Common myeloid progenitor, CD34-positive (primary cell): ENCODE data around the gene TMCC2.
A peak's percentile ranks its signal among the peaks of the same experiment; 100 is the strongest.

ENCODE experiments used
- CTCF ChIA-PET: fragments of 350-600 bp; sonication (Branson Sonifier 250); formaldehyde crosslinking; loops from one replicate; lab custom pipeline; 2021; ENCODE audit warnings: antibody characterized with exemption; lab: Charles Lee
- POLR2A ChIA-PET: fragments of 350-600 bp; sonication (Branson Sonifier 250); formaldehyde crosslinking; loops from one replicate; lab custom pipeline; 2021; ENCODE audit warnings: antibody characterized with exemption; lab: Charles Lee
- DNase-seq, 3 donors: peaks; one replicate each; pipeline versions ENCODE4 v3.0.0 to v3.0.0-alpha.2; 2013
- H3K27ac ChIP-seq, 2 experiments: 1 replicate in 1 of 2; 2 replicates in 1 of 2; pipeline ENCODE4 v1.7.0; 2013; ENCODE audit warnings: inconsistent platforms in 2 of 2, low read length in 2 of 2, mild to moderate bottlenecking in 2 of 2, low read depth in 1 of 2, moderate library complexity in 1 of 2; ENCODE audit not compliant: severe bottlenecking in 2 of 2, insufficient read depth in 1 of 2, poor library complexity in 1 of 2
- H3K27me3 ChIP-seq, 5 experiments: replicated peaks in 2 of 5; 1 replicate in 3 of 5; 2 replicates in 2 of 5; pipeline versions ENCODE4 v1.6.1 to v1.7.0; 2013; ENCODE audit warnings: low read length in 4 of 5, mild to moderate bottlenecking in 2 of 5, moderate library complexity in 2 of 5, inconsistent platforms in 1 of 5; ENCODE audit not compliant: insufficient read depth in 5 of 5, control insufficient read depth in 4 of 5
- H3K36me3 ChIP-seq, 4 experiments: 1 replicate in 2 of 4; 2 replicates in 2 of 4; pipeline versions ENCODE4 v1.6.1 to v1.7.0; 2013; ENCODE audit warnings: low read length in 3 of 4, control low read depth in 1 of 4, mild to moderate bottlenecking in 1 of 4; ENCODE audit not compliant: control insufficient read depth in 4 of 4, insufficient read depth in 4 of 4
- H3K4me1 ChIP-seq, 4 experiments: 1 replicate in 3 of 4; 2 replicates in 1 of 4; pipeline versions ENCODE4 v1.6.1 to v1.7.1; 2013; ENCODE audit warnings: low read length in 3 of 4, mild to moderate bottlenecking in 3 of 4, control low read depth in 1 of 4, inconsistent platforms in 1 of 4, moderate library complexity in 1 of 4; ENCODE audit not compliant: control insufficient read depth in 4 of 4, insufficient read depth in 4 of 4; ENCODE audit errors: control extremely low read depth in 1 of 4
- H3K4me3 ChIP-seq, 7 experiments: 1 replicate in 4 of 7; 2 replicates in 3 of 7; pipeline versions ENCODE4 v1.5.1 to v1.7.0; 2013; ENCODE audit warnings: mild to moderate bottlenecking in 7 of 7, low read length in 6 of 7, moderate library complexity in 6 of 7, inconsistent platforms in 2 of 7, low read depth in 2 of 7, control low read depth in 1 of 7; ENCODE audit not compliant: insufficient read depth in 4 of 7, control insufficient read depth in 1 of 7; ENCODE audit errors: extremely low read depth in 1 of 7
- H3K9me3 ChIP-seq, 5 experiments: 1 replicate in 4 of 5; 2 replicates in 1 of 5; pipeline versions ENCODE4 v1.6.1 to v1.7.1; 2013; ENCODE audit warnings: low read length in 4 of 5, mild to moderate bottlenecking in 2 of 5, inconsistent platforms in 1 of 5, low read depth in 1 of 5, moderate library complexity in 1 of 5; ENCODE audit not compliant: control insufficient read depth in 4 of 5, insufficient read depth in 2 of 5; ENCODE audit errors: control extremely low read depth in 1 of 5
- WGBS: methylation state at CpG from one replicate; pipeline ENCODE4 v1.1.5; 2013; ENCODE audit not compliant: insufficient coverage; 5-methylcytosine and 5-hydroxymethylcytosine counted together

The TMCC2 gene

DNA sequence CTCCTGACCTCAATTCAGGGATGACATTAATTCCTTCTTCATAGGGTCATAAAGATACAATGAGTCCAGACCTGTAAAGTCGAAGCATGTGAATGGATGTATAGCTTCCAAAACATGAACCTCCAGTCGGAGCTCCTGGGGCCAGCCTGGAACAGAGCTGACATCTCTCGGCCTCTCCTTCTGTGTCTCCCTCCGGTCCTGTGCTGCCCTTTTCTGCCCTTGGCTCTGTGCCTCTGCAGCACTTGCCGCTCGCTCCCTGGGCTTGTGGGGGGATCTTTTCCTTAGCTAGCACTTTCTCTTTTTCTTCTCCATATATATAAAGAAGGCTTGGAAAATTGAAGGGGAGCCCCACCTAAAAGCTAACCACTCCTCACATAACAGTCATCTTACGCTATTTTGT is 42.5 kb downstream of the TMCC2 start:
- H3K27ac ChIP-seq = no peak overlapping the region
- POLR2A ChIA-PET = no interaction called here
- CTCF ChIA-PET = interaction anchor here (1.0 to 38.2 kb wide), 8 partner anchors 10 to 254 kb away, joined by 3 to 1168 read pairs (median 9); partner anchors contain the start of gene NUAK2
- DNase-seq = no peak
- H3K36me3 ChIP-seq = peaks cover 0 to 15% (median 5%) of the 10 kb centered on the region in 4 experiments
- H3K4me1 ChIP-seq = peaks cover 0 to 16% (median 13%) of the 10 kb centered on the region in 4 experiments
- H3K4me3 ChIP-seq = no peak overlapping the region
- H3K9me3 ChIP-seq = no peaks in the 10 kb centered on the region
- H3K27me3 ChIP-seq = peaks cover 0 to 11% (median 0%) of the 10 kb centered on the region in 5 experiments
- WGBS = 100% methylated on average over 4 of the region's 7 CpGs

DNA sequence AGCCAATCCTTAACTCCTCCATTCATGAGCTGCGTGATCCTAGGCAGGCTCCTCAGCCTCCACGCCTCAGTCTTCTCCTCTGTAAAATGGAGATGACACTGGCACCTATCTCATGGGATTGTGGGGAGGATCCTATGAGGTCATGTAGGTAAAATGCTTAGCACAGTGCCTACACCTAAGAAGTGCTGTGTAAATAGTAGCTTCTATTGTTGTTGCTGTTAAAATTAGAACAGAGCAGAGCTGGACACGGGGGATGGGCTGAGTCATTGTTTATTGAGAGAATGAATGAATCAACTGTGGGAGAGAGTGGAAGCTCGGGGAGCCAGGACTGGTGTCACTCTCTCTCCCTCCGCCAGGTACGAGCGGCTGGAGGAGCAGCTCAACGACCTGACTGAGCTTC is 43.0 kb downstream of the TMCC2 start:
- WGBS = 88% methylated on average over 8 of the region's 8 CpGs

DNA sequence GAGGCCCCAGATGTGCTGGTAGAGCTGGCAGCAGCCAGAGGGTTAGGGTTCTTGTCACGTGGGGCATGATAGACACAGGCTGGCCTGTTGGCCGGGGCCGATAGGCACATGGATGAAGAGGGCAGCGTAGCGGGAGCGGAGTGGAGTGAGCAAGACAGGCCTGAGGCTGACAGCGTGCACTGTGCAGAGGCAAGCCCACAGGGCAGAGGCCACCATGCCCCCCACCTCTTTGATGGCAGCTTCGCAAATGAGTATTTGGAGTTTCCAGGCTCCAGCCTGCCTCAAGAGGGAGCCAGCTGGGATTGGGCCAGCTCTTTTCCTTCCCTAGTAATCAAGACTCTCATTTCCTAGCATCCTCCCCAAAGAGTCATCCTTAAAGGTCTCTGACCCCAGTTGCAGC is 43.5 kb downstream of the TMCC2 start:
- ChIA-PET CTCF (interaction anchor here (1.0 to 38.2 kb wide), 11 partner anchors 9 to 253 kb away, joined by 3 to 1168 read pairs (median 6); partner anchors contain the start of gene NUAK2), POLR2A (no interaction called here)
- 98% methylated on average over 6 of the region's 8 CpGs for WGBS
- no peaks in the 10 kb centered on the region for H3K9me3 ChIP-seq
- DNase-seq = no peak
- no peak overlapping the region for H3K4me3 ChIP-seq
- H3K4me1 ChIP-seq = peaks cover 0 to 16% (median 13%) of the 10 kb centered on the region in 4 experiments
- H3K27me3 ChIP-seq = peaks cover 0 to 11% (median 0%) of the 10 kb centered on the region in 5 experiments
- peaks cover 0 to 15% (median 5%) of the 10 kb centered on the region in 4 experiments for H3K36me3 ChIP-seq
- no peak overlapping the region for H3K27ac ChIP-seq

More for the DNA sequence above, 43.0 kb downstream of the TMCC2 start:
- no peak overlapping the region for H3K27ac ChIP-seq
- H3K36me3 ChIP-seq = peaks cover 0 to 15% (median 5%) of the 10 kb centered on the region in 4 experiments
- peaks cover 0 to 16% (median 13%) of the 10 kb centered on the region in 4 experiments for H3K4me1 ChIP-seq
- POLR2A ChIA-PET = no interaction called here
- no peak for DNase-seq
- peaks cover 0 to 11% (median 0%) of the 10 kb centered on the region in 5 experiments for H3K27me3 ChIP-seq
- CTCF ChIA-PET = interaction anchor here (1.0 to 38.2 kb wide), 10 partner anchors 10 to 253 kb away, joined by 3 to 1168 read pairs (median 6); partner anchors contain the start of gene NUAK2
- no peak overlapping the region for H3K4me3 ChIP-seq
- no peaks in the 10 kb centered on the region for H3K9me3 ChIP-seq

DNA sequence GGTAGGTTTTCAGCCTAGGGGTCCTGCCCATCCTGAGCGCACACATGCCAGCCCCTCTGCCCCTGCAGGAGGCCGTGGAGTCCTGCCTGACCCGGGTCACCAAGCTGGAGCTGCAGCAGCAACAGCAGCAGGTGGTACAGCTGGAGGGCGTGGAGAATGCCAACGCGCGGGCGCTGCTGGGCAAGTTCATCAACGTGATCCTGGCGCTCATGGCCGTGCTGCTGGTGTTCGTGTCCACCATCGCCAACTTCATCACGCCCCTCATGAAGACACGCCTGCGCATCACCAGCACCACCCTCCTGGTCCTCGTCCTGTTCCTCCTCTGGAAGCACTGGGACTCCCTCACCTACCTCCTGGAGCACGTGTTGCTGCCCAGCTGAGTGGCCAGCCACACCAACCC is 44.0 kb downstream of the TMCC2 start:
- DNase-seq = no peak
- no peak overlapping the region for H3K27ac ChIP-seq
- H3K27me3 ChIP-seq = peaks cover 0 to 11% (median 0%) of the 10 kb centered on the region in 5 experiments
- no peak overlapping the region for H3K4me3 ChIP-seq
- H3K4me1 ChIP-seq = peaks cover 0 to 15% (median 12%) of the 10 kb centered on the region in 4 experiments
- CTCF ChIA-PET = interaction anchor here (0.9 to 38.2 kb wide), 13 partner anchors 9 to 252 kb away, joined by 3 to 1168 read pairs (median 6); partner anchors contain the start of gene NUAK2
- POLR2A ChIA-PET = interaction anchor here (1.0 kb wide), 1 partner anchor 54 kb away, joined by 3 read pairs; no protein-coding TSS in a partner anchor
- H3K36me3 ChIP-seq = peaks cover 0 to 15% (median 5%) of the 10 kb centered on the region in 4 experiments
- H3K9me3 ChIP-seq = no peaks in the 10 kb centered on the region
- 95% methylated on average over 14 of the region's 18 CpGs for WGBS

DNA sequence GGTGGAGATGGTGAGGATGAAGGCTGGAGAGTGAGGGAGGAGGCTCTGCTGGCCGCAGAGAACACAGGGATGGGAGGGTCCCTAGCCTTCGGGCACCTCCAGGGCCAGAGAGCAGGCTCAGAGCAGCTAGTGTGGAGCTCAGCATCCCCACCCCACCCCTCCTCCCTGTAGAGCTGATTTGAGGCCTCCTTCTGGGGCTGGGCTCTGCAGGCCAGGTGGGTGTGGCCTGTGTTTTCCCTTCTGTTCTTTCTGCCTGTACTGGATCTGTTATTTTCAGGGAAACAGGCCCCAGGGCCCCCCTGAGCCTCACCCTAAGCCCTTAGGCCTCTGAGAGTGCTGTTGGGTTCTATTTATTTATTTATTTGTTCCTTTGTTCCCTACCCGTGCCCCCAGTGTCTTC is 44.8 kb downstream of the TMCC2 start:
- ChIA-PET POLR2A (interaction anchor here (1.0 kb wide), 1 partner anchor 53 kb away, joined by 3 read pairs; no protein-coding TSS in a partner anchor), CTCF (interaction anchor here (0.9 to 38.2 kb wide), 12 partner anchors 14 to 144 kb away, joined by 3 to 1168 read pairs (median 4); partner anchors contain the start of gene NUAK2)
- Histone ChIP-seq H3K4me1 (peaks cover 0 to 7% (median 5%) of the 10 kb centered on the region in 4 experiments), H3K27me3 (peaks cover 0 to 7% (median 0%) of the 10 kb centered on the region in 5 experiments), H3K4me3 (no peak overlapping the region), H3K9me3 (no peaks in the 10 kb centered on the region), H3K36me3 (peaks cover 0 to 15% (median 5%) of the 10 kb centered on the region in 4 experiments), H3K27ac (no peak overlapping the region)
- no peak for DNase-seq
- WGBS = no CpG with 5 or more reads among the region's 3 CpGs

DNA sequence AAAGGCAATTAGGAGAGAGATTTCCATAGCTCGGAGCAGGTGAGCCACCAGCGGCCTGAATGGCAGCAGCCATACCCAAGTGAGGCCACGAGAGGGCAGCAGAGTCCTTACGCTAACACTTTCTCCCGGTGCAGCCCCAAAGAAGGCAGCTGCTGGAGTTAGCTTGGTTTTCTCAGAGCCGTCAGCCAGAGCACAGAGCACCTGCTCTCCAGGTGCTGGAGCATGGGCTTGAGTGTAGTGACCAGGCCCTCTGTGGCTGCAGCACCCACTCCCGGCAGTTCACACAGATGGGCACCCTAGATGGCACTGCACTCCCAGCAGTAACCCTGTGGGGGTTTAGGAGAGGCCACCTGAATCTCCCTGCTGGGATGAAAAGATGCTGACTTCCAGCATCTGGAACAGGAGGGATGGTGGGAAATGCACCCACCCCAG is 45.8 kb downstream of the TMCC2 start:
- 27% methylated on average over 7 of the region's 7 CpGs for WGBS
- ChIA-PET CTCF (interaction anchor here (0.6 to 38.2 kb wide), 22 partner anchors 13 to 252 kb away, joined by 3 to 1168 read pairs (median 4); partner anchors contain the start of genes KLHDC8A and NUAK2), POLR2A (interaction anchor here (1.0 to 2.0 kb wide), 2 partner anchors 15 to 51 kb away, joined by 4 read pairs; no protein-coding TSS in a partner anchor)
- Histone ChIP-seq H3K27me3 (peaks cover 0 to 11% (median 0%) of the 10 kb centered on the region in 5 experiments), H3K27ac (no peak overlapping the region), H3K9me3 (no peaks in the 10 kb centered on the region), H3K4me1 (peaks cover 0 to 6% (median under 1%) of the 10 kb centered on the region in 4 experiments), H3K36me3 (peaks cover 0 to 15% (median 5%) of the 10 kb centered on the region in 4 experiments), H3K4me3 (no peak overlapping the region)
- peak; percentile 71 to 86 (median 81) for DNase-seq
